NCI-H510A (cell line): Measurements from ENCODE around the gene UCK2.
A peak's percentile ranks its signal among the peaks of the same experiment; 100 is the strongest.
"Not testable (repeated sequence)": the region's sequence is repeated elsewhere in the genome, so short reads cannot be mapped to it uniquely, and the experiment has no call there.

ENCODE experiments used
- DNase-seq: peaks from one replicate; lab custom pipeline; 2025; lab: John Stamatoyannopoulos, UW

UCK2 gene

GRCh38 chr1:165827268-165828102 is at the start of gene UCK2:
Gene UCK2, plus strand, starts transcription at chr1:165827614. Its CDS starts 220 bp downstream, at chr1:165827834.
- DNase-seq, result peak; percentile 82

GRCh38 chr1:165778197-165778596 is 49.2 kb upstream of the UCK2 start:
- not testable (repeated sequence) for DNase-seq

GRCh38 chr1:165783519-165783918 is 43.9 kb upstream of the UCK2 start:
- not testable (repeated sequence) for DNase-seq

- no peak for DNase-seq
Measured at GRCh38 chr1:165787741-165788140, 39.7 kb upstream of the UCK2 start.

DNA sequence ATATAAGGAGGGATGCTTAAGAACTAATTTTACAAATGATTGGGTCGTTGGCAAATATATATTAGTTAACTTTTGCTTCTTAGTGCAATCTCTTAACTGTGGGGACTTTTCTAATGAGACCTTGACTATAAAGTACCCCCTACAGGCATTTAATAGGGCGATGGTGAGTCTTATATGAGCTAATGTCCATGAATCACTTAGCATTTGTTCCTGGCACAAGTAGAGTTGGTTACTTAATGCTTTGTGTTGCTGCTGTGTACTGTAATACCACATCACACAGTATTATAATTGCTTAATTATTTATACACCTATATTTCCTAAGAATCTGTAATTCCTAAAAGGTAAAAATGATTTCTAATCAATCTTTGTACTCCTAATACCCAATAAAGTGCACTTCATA is 33.5 kb upstream of the UCK2 start:
- no peak for DNase-seq

DNA sequence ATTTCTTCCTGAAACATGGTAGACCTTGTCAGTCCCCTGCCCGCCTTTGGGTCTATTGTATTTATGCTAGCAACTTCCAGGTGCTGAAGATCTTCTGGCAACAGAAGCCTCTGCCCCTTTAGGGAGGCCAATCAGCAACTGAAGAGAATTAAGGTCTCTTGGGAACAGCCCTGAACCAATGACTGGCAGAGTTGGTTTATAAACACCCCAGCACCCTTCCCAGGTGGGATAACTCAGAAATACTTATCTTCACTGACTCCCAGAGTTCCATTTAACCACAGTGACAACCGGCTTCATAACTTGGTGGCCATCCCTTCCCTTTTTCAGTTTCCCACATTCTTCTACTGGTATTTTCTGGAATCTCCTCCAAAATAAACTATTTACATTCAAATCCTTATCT is 31.5 kb upstream of the UCK2 start:
- DNase-seq, result no peak

DNA sequence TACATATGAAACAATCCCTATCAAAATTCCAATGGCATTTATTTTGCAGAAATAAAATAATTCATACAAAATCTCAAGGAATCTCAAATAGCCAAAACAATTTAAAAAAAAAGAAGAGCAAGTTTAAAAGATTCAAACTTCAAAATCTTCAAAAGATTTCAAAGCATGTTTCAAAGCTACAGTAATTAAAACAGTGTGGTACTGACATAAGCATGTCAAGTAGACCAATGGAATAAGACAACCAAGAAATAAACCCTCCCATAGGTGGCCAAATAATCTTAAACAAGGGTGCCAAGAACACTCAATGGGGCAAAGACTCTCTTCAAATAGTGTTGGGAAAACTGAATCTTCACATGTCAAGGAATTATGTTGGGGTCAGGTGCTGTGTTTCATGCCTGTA is 28.0 kb upstream of the UCK2 start:
- no peak for DNase-seq

DNA sequence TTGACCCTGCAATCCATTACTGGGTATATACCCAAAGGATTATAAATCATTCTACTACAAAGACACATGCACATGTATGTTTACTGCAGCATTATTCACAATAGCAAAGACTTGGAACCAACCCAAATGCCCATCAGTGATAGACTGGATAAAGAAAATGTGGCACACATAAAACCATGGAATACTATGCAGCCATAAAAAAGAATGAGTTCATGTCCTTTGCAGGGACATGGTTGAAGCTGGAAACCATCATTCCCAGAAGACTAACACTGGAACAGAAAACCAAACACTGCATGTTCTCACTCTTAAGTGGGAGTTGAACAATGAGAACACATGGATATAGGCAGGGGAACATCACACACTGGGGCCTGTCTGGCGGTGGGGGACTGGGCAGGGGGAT is 22.9 kb upstream of the UCK2 start:
- DNase-seq, result not testable (repeated sequence)

DNA sequence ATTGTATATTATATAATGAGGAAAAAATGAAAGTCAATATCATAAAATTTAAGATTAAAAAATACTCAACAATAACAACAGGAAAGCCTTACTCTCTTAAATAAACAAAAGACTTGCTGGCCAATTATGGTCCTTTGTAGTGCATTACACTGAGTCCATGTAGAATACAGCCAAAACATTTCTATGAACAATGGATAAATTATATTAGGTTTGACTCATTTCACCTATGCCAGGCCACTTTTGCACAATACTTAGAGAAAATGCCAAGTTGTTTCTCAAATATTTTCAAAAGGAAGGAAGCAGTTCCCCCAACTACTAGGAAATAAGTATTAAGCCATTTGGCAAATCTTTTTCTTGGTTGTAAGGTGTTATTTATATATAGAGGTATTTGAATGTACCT is 19.8 kb upstream of the UCK2 start:
- DNase-seq, result no peak

- DNase-seq, result no peak
Measured at GRCh38 chr1:165815725-165816124, 11.7 kb upstream of the UCK2 start.

GRCh38 chr1:165816157-165816556 is 11.3 kb upstream of the UCK2 start:
- DNase-seq, result no peak

DNA sequence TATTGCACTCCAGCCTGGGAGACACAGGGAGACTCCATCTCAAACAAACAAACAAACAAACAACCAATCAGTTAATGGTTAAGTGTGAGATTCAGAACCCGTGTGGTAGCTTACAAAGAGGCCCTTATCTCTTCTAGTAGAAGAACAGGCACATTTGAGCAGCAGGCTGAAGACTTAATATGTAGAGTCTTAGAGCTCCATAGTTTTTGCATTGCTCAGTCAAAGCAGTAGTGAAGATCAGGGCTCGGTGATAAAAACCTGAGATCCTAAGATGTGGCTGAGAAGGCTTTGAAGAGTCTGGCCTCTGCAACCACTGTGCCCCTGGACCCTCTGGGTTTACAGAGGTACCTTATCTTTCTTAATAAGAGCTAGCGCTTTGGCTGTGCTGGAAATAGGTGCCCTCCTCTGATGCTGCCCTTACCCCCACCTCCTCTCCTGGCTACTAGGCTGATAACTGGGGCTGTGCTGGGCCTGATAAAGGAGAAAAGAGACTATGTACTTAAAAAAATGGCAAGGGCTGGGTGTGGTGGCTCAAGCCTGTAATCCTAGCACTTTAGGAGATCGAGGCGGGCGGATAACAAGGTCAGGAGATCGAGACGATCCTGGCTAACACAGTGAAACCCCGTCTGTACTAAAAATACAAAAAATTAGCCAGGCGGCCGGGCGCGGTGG is 10.5 kb upstream of the UCK2 start:
- DNase-seq, result no peak

GRCh38 chr1:165823552-165824268 is 3.7 kb upstream of the UCK2 start:
- no peak for DNase-seq

DNA sequence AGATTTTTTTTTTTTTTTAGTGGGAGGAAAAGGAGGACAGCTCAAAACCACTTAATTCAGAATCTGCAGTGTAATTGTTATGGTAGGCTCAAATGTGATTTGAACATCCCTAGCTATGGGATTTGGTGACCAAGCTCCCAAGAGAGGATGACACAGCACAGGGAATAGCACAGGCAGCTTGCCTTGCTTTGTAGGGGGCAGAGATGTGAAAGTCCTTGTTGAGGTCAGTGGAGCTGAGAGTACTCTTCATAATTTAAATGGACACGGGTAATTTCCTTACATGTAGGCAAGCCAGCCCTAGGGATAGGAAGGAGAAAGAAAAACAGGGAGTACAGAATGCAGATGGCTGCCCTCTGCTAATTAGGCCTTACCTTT is 3.2 kb upstream of the UCK2 start:
- DNase-seq, result no peak

- DNase-seq, result no peak
Measured at GRCh38 chr1:165826565-165827267, 698 bp upstream of the UCK2 start.

GRCh38 chr1:165828103-165828668 is 772 bp downstream of the UCK2 start:
- DNase-seq, result peak; percentile 37

GRCh38 chr1:165828669-165829329 is 1.4 kb downstream of the UCK2 start:
- DNase-seq, result peak; percentile 79

GRCh38 chr1:165829888-165830287 is 2.5 kb downstream of the UCK2 start:
- DNase-seq, result no peak

- no peak for DNase-seq
Measured at GRCh38 chr1:165831146-165831545, 3.7 kb downstream of the UCK2 start.

DNA sequence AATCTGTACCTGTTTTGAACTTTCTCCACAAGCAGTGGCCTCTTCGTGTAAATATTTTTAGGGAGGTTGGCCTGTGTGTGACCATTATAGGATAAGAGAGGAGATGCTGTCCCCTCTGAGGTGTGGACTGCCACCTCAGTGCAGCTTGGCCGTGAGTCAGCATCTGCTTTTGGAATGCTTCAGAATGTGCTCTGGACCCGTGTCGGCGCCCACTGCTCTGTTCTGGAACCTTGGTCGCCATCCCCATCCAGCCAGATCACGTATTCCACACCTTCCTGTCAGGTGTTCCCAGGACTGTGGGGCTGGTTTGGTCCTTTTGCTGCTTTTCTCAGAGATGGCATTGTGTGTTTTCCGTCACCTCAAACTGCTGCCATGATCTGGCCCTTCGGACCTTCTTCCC is 5.5 kb downstream of the UCK2 start:
- DNase-seq, result no peak

DNA sequence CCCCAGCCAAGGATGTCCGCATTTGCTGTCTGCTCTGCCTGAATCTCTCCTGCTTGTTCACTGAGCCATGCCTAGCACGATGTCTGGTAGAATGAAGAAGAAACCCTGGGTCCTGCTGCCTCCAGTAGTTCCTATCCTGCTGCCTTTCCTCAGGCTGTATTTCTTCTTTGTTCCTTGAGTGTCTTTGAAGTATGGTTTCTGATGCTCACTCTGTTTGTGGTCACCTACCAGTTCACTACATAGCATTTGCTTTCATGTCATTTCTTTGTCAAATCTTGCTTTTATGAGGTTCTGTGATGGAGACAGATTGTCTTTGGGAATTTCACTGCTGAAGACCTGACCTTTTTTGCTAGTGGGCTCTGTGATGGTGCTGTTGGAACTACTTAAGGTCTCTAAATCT is 5.9 kb downstream of the UCK2 start:
- DNase-seq, result no peak
